PC-9 (cell line): ENCODE measurements around the gene SYCE3. TPM values are rescaled to one million over a fixed set of nuclear protein-coding genes. Genes with fewer than 3 reads are reported as not detected.

Experiments used
- BruUV-seq: library from RNA; stranded (reverse); fragments of 400-500 nt; replicated peaks from 2 replicates; lab custom pipeline; 2021; lab: Mats Ljungman, UMichigan
- CTCF ChIA-PET: fragments of 300-600 bp; sonication (Branson Sonifier 250); formaldehyde crosslinking; loops from one replicate; lab custom pipeline; 2022; ENCODE audit warnings: antibody characterized with exemption; lab: Charles Lee
- POLR2A ChIA-PET: fragments of 300-600 bp; sonication (Branson Sonifier 250); formaldehyde crosslinking; loops from one replicate; lab custom pipeline; 2022; ENCODE audit warnings: antibody characterized with exemption; ENCODE audit not compliant: unreplicated experiment; lab: Charles Lee
- DNase-seq, 2 experiments: peaks; one replicate each; pipeline versions ENCODE4 v3.0.0 to v3.0.0-alpha.2; 2015 to 2022; ENCODE audit warnings: mixed read lengths in 1 of 2
- H2AFZ ChIP-seq: fragments of 200-600 bp; sonication (generic); 2 replicates; pipeline ENCODE4 v1.8.1; 2017; ENCODE audit warnings: antibody characterized with exemption
- H3F3A ChIP-seq: fragments of 200-600 bp; sonication (generic); 2 replicates; pipeline ENCODE4 v1.8.1; 2017; ENCODE audit warnings: antibody characterized with exemption, mild to moderate bottlenecking, low read depth; ENCODE audit not compliant: insufficient read depth
- H3K27ac ChIP-seq: fragments of 200-600 bp; sonication (generic); 2 replicates; pipeline ENCODE4 v1.6.1; 2016; ENCODE audit warnings: mixed run types
- H3K27me3 ChIP-seq: fragments of 200-600 bp; sonication (generic); 2 replicates; pipeline ENCODE4 v1.6.1; 2016; ENCODE audit warnings: low read depth, mixed run types; ENCODE audit not compliant: insufficient read depth
- H3K36me3 ChIP-seq: fragments of 200-600 bp; sonication (generic); 2 replicates; pipeline ENCODE4 v1.6.1; 2016; ENCODE audit warnings: low read depth, mixed run types
- H3K4me1 ChIP-seq: fragments of 200-600 bp; sonication (generic); replicated peaks from 2 replicates; pipeline ENCODE4 v1.6.1; 2016; ENCODE audit warnings: mixed run types; ENCODE audit not compliant: insufficient read depth
- H3K4me2 ChIP-seq: fragments of 200-600 bp; sonication (generic); 2 replicates; pipeline ENCODE4 v1.6.1; 2017; ENCODE audit warnings: mixed run types
- H3K4me3 ChIP-seq: fragments of 200-600 bp; sonication (generic); 2 replicates; pipeline ENCODE4 v1.6.1; 2016; ENCODE audit warnings: mixed run types
- H3K79me2 ChIP-seq: fragments of 200-600 bp; sonication (generic); 2 replicates; pipeline ENCODE4 v1.6.1; 2017; ENCODE audit warnings: low read depth, mixed run types
- H3K9me2 ChIP-seq: fragments of 200-600 bp; sonication (generic); 2 replicates; pipeline ENCODE4 v1.8.1; 2017; ENCODE audit warnings: mild to moderate bottlenecking; ENCODE audit not compliant: insufficient read depth
- H3K9me3 ChIP-seq: fragments of 200-600 bp; sonication (generic); 2 replicates; pipeline ENCODE4 v1.8.1; 2016; ENCODE audit warnings: low read depth; ENCODE audit not compliant: insufficient read depth
- H4K20me1 ChIP-seq: fragments of 200-600 bp; sonication (generic); 2 replicates; pipeline ENCODE4 v1.8.1; 2017; ENCODE audit not compliant: insufficient read depth
- EZH2 ChIP-seq: fragments of 200-600 bp; sonication (generic); IDR thresholded peaks from 2 replicates; pipeline ENCODE4 v1.8.0; 2017; ENCODE audit warnings: antibody characterized with exemption, low read depth
- intact Hi-C: fragments of 100-400 bp; cut with micrococcal nuclease; formaldehyde crosslinking; loops from one replicate; pipeline ENCODE4 v1.10.0; 2022; ENCODE audit not compliant: unreplicated experiment
- total RNA-seq: library from RNA; stranded (reverse); gene quantifications from 2 replicates; pipeline ENCODE4 v1.2.3, GENCODE V29; 2021
- TF ChIP-seq, protein P1 (sequence below): fragments of 200-600 bp; sonication (generic); conservative IDR thresholded peaks from 2 replicates; pipeline ENCODE4 v1.6.1; 2017; ENCODE audit warnings: mixed run types, antibody characterized with exemption, mild to moderate bottlenecking, moderate library complexity

Gene SYCE3
- total RNA-seq, 1 experiment from 2014 or later: not detected

- Histone ChIP-seq H3K4me1 (peaks cover 32% of the 10 kb centered on the region), H3K9me2 (no peaks in the 10 kb centered on the region), H3K4me3 (no peak overlapping the region), H4K20me1 (no peaks in the 10 kb centered on the region), H3K27me3 (no peaks in the 10 kb centered on the region), H3K79me2 (no peaks in the 10 kb centered on the region), H3K27ac (no peak overlapping the region), H2AFZ (no peak overlapping the region), H3K4me2 (no peak overlapping the region), H3K9me3 (no peaks in the 10 kb centered on the region), H3K36me3 (no peaks in the 10 kb centered on the region), H3F3A (peaks cover 24% of the 10 kb centered on the region)
- DNase-seq: no peak
- no peak for TF ChIP-seq EZH2
- TF ChIP-seq, protein P1, sequence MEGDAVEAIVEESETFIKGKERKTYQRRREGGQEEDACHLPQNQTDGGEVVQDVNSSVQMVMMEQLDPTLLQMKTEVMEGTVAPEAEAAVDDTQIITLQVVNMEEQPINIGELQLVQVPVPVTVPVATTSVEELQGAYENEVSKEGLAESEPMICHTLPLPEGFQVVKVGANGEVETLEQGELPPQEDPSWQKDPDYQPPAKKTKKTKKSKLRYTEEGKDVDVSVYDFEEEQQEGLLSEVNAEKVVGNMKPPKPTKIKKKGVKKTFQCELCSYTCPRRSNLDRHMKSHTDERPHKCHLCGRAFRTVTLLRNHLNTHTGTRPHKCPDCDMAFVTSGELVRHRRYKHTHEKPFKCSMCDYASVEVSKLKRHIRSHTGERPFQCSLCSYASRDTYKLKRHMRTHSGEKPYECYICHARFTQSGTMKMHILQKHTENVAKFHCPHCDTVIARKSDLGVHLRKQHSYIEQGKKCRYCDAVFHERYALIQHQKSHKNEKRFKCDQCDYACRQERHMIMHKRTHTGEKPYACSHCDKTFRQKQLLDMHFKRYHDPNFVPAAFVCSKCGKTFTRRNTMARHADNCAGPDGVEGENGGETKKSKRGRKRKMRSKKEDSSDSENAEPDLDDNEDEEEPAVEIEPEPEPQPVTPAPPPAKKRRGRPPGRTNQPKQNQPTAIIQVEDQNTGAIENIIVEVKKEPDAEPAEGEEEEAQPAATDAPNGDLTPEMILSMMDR: no peak
- CTCF ChIA-PET: interaction anchor here (0.6 kb wide), 1 partner anchor 581 kb away, joined by 5 read pairs; no protein-coding TSS in a partner anchor
- intact Hi-C loops: no loop called here
- no TSS peak for BruUV-seq
- POLR2A ChIA-PET: no interaction called here
Observed at GRCh38 chr22:50548040-50548920, 14.4 kb downstream of the SYCE3 start.

- no peaks in the 10 kb centered on the region for H3K36me3 ChIP-seq
- no peaks in the 10 kb centered on the region for H3K9me3 ChIP-seq
- no peak overlapping the region for H3K27ac ChIP-seq
- ChIA-PET CTCF (interaction anchor here (0.6 kb wide), 1 partner anchor 580 kb away, joined by 5 read pairs; no protein-coding TSS in a partner anchor), POLR2A (no interaction called here)
- H4K20me1 ChIP-seq: no peaks in the 10 kb centered on the region
- no TSS peak for BruUV-seq
- H3K27me3 ChIP-seq: no peaks in the 10 kb centered on the region
- no peaks in the 10 kb centered on the region for H3K79me2 ChIP-seq
- TF ChIP-seq, protein P1: no peak
- no peak for TF ChIP-seq EZH2
- intact Hi-C loops: no loop called here
- H3K4me2 ChIP-seq: no peak overlapping the region
- H3K4me3 ChIP-seq: no peak overlapping the region
- no peak for DNase-seq
- no peaks in the 10 kb centered on the region for H3K9me2 ChIP-seq
- H2AFZ ChIP-seq: no peak overlapping the region
- H3F3A ChIP-seq: peaks cover 27% of the 10 kb centered on the region
- peaks cover 36% of the 10 kb centered on the region for H3K4me1 ChIP-seq
Observed at GRCh38 chr22:50547263-50547985, 15.3 kb downstream of the SYCE3 start.
